ENCODE data around the gene COL17A1.

The COL17A1 gene

GRCh38 chr10:104035194-104036068, 50.2 kb downstream of the COL17A1 start:
- H3K4me1 ChIP-seq (ENCODE audit: control insufficient read depth in 2 of 2, insufficient read depth in 1 of 2, low read depth in 1 of 2, low read length in 2 of 2), result peaks cover 3 to 25% of the 10 kb centered on the region in 2 donors
- no peak overlapping the region for H3K4ac ChIP-seq (ENCODE audit: low read length)
- no peaks in the 10 kb centered on the region for H3K9me3 ChIP-seq (replicated peaks in 1 of 2; ENCODE audit: control insufficient read depth in 2 of 2, insufficient read depth in 1 of 2, low read depth in 1 of 2, low read length in 2 of 2)
- no peaks in the 10 kb centered on the region for H3K27me3 ChIP-seq (ENCODE audit: control insufficient read depth in 3 of 3, insufficient read depth in 3 of 3, low read depth in 1 of 3, low read length in 3 of 3)
- 90 to 100% methylated on average over 1 to 3 of the region's 18 CpGs for WGBS, 2 donors (ENCODE audit: extremely low coverage in 2 of 2, insufficient read length in 2 of 2, insufficient replicate concordance in 1 of 2)
- peak overlapping the region; percentile 9 for H3K14ac ChIP-seq (ENCODE audit: low read length)
- no peak overlapping the region for H3K4me3 ChIP-seq (ENCODE audit: low read length in 2 of 2)
- H3K18ac ChIP-seq (ENCODE audit: low read length), result peak overlapping the region; percentile 92
- H4K91ac ChIP-seq (ENCODE audit: low read depth, low read length, poor library complexity), result peak overlapping the region; percentile 59
- H3K27ac ChIP-seq (replicated peaks; ENCODE audit: low read length), result no peak overlapping the region
- H4K8ac ChIP-seq (ENCODE audit: low read depth, low read length), result peak overlapping the region; percentile 23
- H2BK15ac ChIP-seq (ENCODE audit: low read length), result peak overlapping the region; percentile 21
- H2AK5ac ChIP-seq (ENCODE audit: low read depth, low read length), result peak overlapping the region; percentile 76
- peak overlapping the region; percentile 76 for H3K23ac ChIP-seq (ENCODE audit: low read depth, low read length, poor library complexity)
- H3K4me2 ChIP-seq (ENCODE audit: insufficient read depth, low read length, poor library complexity, severe bottlenecking), result no peak overlapping the region
- no peak overlapping the region for H2BK120ac ChIP-seq (ENCODE audit: low read depth, low read length)
- no peak for DNase-seq (ENCODE audit: low spot score)
- H3K9ac ChIP-seq (ENCODE audit: low read depth, low read length, poor library complexity), result peak overlapping the region; percentile 3
- H3K79me1 ChIP-seq (ENCODE audit: low read depth, low read length), result no peaks in the 10 kb centered on the region
- no peak overlapping the region for H2AFZ ChIP-seq (ENCODE audit: low read length)
- H3K36me3 ChIP-seq (replicated peaks in 1 of 2; ENCODE audit: control insufficient read depth in 2 of 2, insufficient read depth in 2 of 2, low read length in 2 of 2), result peaks cover 0 to 3% of the 10 kb centered on the region in 2 donors
- no peak overlapping the region for H2BK12ac ChIP-seq (ENCODE audit: low read length)
- H2BK5ac ChIP-seq (ENCODE audit: low read length), result no peak overlapping the region

- Histone ChIP-seq H2AFZ (ENCODE audit: low read length) (no peak overlapping the region), H3K4me1 (ENCODE audit: control insufficient read depth in 2 of 2, insufficient read depth in 1 of 2, low read depth in 1 of 2, low read length in 2 of 2) (peaks cover 3 to 25% of the 10 kb centered on the region in 2 donors), H3K14ac (ENCODE audit: low read length) (no peak overlapping the region), H3K27me3 (ENCODE audit: control insufficient read depth in 3 of 3, insufficient read depth in 3 of 3, low read depth in 1 of 3, low read length in 3 of 3) (no peaks in the 10 kb centered on the region), H3K36me3 (replicated peaks in 1 of 2; ENCODE audit: control insufficient read depth in 2 of 2, insufficient read depth in 2 of 2, low read length in 2 of 2) (peaks cover 0 to 8% of the 10 kb centered on the region in 2 donors), H3K4ac (ENCODE audit: low read length) (no peak overlapping the region), H4K8ac (ENCODE audit: low read depth, low read length) (no peak overlapping the region), H3K27ac (replicated peaks; ENCODE audit: low read length) (no peak overlapping the region), H2BK12ac (ENCODE audit: low read length) (no peak overlapping the region), H3K4me3 (ENCODE audit: low read length in 2 of 2) (no peak overlapping the region), H3K23ac (ENCODE audit: low read depth, low read length, poor library complexity) (no peak overlapping the region), H3K18ac (ENCODE audit: low read length) (peak overlapping the region; percentile 92), H3K4me2 (ENCODE audit: insufficient read depth, low read length, poor library complexity, severe bottlenecking) (no peak overlapping the region), H2BK120ac (ENCODE audit: low read depth, low read length) (no peak overlapping the region), H2BK15ac (ENCODE audit: low read length) (peak overlapping the region; percentile 74), H4K91ac (ENCODE audit: low read depth, low read length, poor library complexity) (peak overlapping the region; percentile 86), H3K9me3 (replicated peaks in 1 of 2; ENCODE audit: control insufficient read depth in 2 of 2, insufficient read depth in 1 of 2, low read depth in 1 of 2, low read length in 2 of 2) (no peaks in the 10 kb centered on the region), H3K9ac (ENCODE audit: low read depth, low read length, poor library complexity) (no peak overlapping the region), H2BK5ac (ENCODE audit: low read length) (peak overlapping the region; percentile 76), H3K79me1 (ENCODE audit: low read depth, low read length) (no peaks in the 10 kb centered on the region), H2AK5ac (ENCODE audit: low read depth, low read length) (peak overlapping the region; percentile 88)
- DNase-seq (ENCODE audit: low spot score), result no peak
- no CpG with 5 or more reads among the region's 23 CpGs for WGBS, 2 donors (ENCODE audit: extremely low coverage in 2 of 2, insufficient read length in 2 of 2, insufficient replicate concordance in 1 of 2)
Measured at GRCh38 chr10:104034401-104035193, 51.1 kb downstream of the COL17A1 start.

DNA sequence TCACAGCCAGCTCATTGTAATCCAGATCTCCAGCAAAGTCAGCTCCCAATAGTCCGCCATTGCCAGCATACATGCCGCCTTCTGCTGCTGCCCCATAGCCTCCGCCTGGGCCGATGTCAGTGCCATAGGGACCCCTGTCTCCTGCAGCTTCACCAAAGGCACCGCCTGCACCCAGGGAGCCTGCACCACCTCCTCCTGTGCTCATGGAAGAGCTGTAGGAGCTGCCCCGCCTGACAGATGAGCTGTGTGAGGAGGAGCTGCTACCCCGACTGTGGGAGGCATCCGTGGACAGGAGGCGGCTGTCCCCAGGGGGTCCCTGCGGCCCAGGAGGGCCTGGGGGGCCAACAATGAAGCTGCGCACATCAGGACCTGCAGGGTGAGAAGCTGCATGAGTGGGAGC, 51.7 kb downstream of the COL17A1 start:
- peak overlapping the region; percentile 90 for H3K18ac ChIP-seq (ENCODE audit: low read length)
- H3K4me2 ChIP-seq (ENCODE audit: insufficient read depth, low read length, poor library complexity, severe bottlenecking), result no peak overlapping the region
- H2BK5ac ChIP-seq (ENCODE audit: low read length), result peak overlapping the region; percentile 76
- H3K9ac ChIP-seq (ENCODE audit: low read depth, low read length, poor library complexity), result peak overlapping the region; percentile 24
- H3K27me3 ChIP-seq (ENCODE audit: control insufficient read depth in 3 of 3, insufficient read depth in 3 of 3, low read depth in 1 of 3, low read length in 3 of 3), result no peaks in the 10 kb centered on the region
- H3K27ac ChIP-seq (replicated peaks; ENCODE audit: low read length), result no peak overlapping the region
- H4K8ac ChIP-seq (ENCODE audit: low read depth, low read length), result no peak overlapping the region
- H3K36me3 ChIP-seq (replicated peaks in 1 of 2; ENCODE audit: control insufficient read depth in 2 of 2, insufficient read depth in 2 of 2, low read length in 2 of 2), result peaks cover 0 to 14% of the 10 kb centered on the region in 2 donors
- peak overlapping the region; percentile 74 for H2BK15ac ChIP-seq (ENCODE audit: low read length)
- H3K9me3 ChIP-seq (replicated peaks in 1 of 2; ENCODE audit: control insufficient read depth in 2 of 2, insufficient read depth in 1 of 2, low read depth in 1 of 2, low read length in 2 of 2), result no peaks in the 10 kb centered on the region
- H3K4ac ChIP-seq (ENCODE audit: low read length), result no peak overlapping the region
- DNase-seq (ENCODE audit: low spot score), result no peak
- no peak overlapping the region for H3K23ac ChIP-seq (ENCODE audit: low read depth, low read length, poor library complexity)
- peaks cover 3 to 25% of the 10 kb centered on the region in 2 donors for H3K4me1 ChIP-seq (ENCODE audit: control insufficient read depth in 2 of 2, insufficient read depth in 1 of 2, low read depth in 1 of 2, low read length in 2 of 2)
- no peak overlapping the region for H2BK120ac ChIP-seq (ENCODE audit: low read depth, low read length)
- no CpG with 5 or more reads among the region's 11 CpGs for WGBS, 2 donors (ENCODE audit: extremely low coverage in 2 of 2, insufficient read length in 2 of 2, insufficient replicate concordance in 1 of 2)
- H2AK5ac ChIP-seq (ENCODE audit: low read depth, low read length), result peak overlapping the region; percentile 88
- H2AFZ ChIP-seq (ENCODE audit: low read length), result no peak overlapping the region
- no peak overlapping the region for H3K4me3 ChIP-seq (ENCODE audit: low read length in 2 of 2)
- H3K14ac ChIP-seq (ENCODE audit: low read length), result no peak overlapping the region
- no peaks in the 10 kb centered on the region for H3K79me1 ChIP-seq (ENCODE audit: low read depth, low read length)
- peak overlapping the region; percentile 33 for H2BK12ac ChIP-seq (ENCODE audit: low read length)
- peak overlapping the region; percentile 86 for H4K91ac ChIP-seq (ENCODE audit: low read depth, low read length, poor library complexity)

All from neuronal stem cell (in vitro differentiated cells).